HepG2 (cell line): ENCODE measurements around the gene FBXW2. TPM values are rescaled to one million over a fixed set of nuclear protein-coding genes. Genes with fewer than 3 reads are reported as not detected.

Experiments used
- DMTF1 ChIP-seq: sonication (generic); formaldehyde crosslinking; IDR thresholded peaks from 2 replicates; pipeline ENCODE4 v1.4.0; 2020; ENCODE audit warnings: mild to moderate bottlenecking, missing genetic modification reagents
- ELF4 ChIP-seq: sonication (generic); formaldehyde crosslinking; IDR thresholded peaks from 2 replicates; pipeline ENCODE4 v1.5.0; 2020; ENCODE audit warnings: missing genetic modification reagents, mild to moderate bottlenecking, moderate library complexity, borderline replicate concordance
- HDAC1 ChIP-seq: sonication (generic); formaldehyde crosslinking; IDR thresholded peaks from 2 replicates; pipeline ENCODE4 v1.5.1; 2020; ENCODE audit warnings: mild to moderate bottlenecking, missing genetic modification reagents
- IRF1 ChIP-seq: sonication (generic); formaldehyde crosslinking; IDR thresholded peaks from 2 replicates; pipeline ENCODE4 v1.4.0; 2020; ENCODE audit warnings: low read depth, mild to moderate bottlenecking, missing genetic modification reagents
- KAT7 ChIP-seq: IDR thresholded peaks from 2 replicates; pipeline ENCODE4 v1.6.1; 2018; ENCODE audit warnings: borderline replicate concordance, missing compliant biosample characterization
- KDM5B ChIP-seq: sonication (generic); formaldehyde crosslinking; IDR thresholded peaks from 2 replicates; pipeline ENCODE4 v1.4.0; 2020; ENCODE audit warnings: missing genetic modification reagents, mild to moderate bottlenecking, borderline replicate concordance
- SP1 ChIP-seq, 2 experiments: fragments of 450-650 bp in 1 of 2; sonication (generic) in 1 of 2; formaldehyde crosslinking in 1 of 2; IDR thresholded peaks; 2 replicates each; pipeline versions ENCODE4 v1.4.0 to v1.6.1; 2016 to 2020; ENCODE audit warnings: missing genetic modification reagents in 1 of 2
- ZNF225 ChIP-seq: sonication (generic); formaldehyde crosslinking; IDR thresholded peaks from 2 replicates; pipeline ENCODE4 v1.4.0; 2020; ENCODE audit warnings: mild to moderate bottlenecking, missing genetic modification reagents
- ZNF441 ChIP-seq: sonication (generic); formaldehyde crosslinking; IDR thresholded peaks from 2 replicates; pipeline ENCODE4 v1.7.0; 2021; ENCODE audit warnings: missing genetic modification reagents, borderline replicate concordance
- polyA plus RNA-seq, 8 experiments: library from polyadenylated mRNA; depleted of rRNA in 3 of 8; stranded (reverse) in 7 of 8; unstranded in 1 of 8; fragments of >200 nt; fragmentation: Illumina TruSeq in 4 of 8; extraction: Trizol in 4 of 8; gene quantifications; 2 replicates each; pipeline versions ENCODE4 v1.2.1 to v1.2.3, GENCODE V29; 2011 to 2016; ENCODE audit warnings: low read depth in 4 of 8, missing spikeins in 1 of 8, mixed read lengths in 1 of 8; ENCODE audit not compliant: insufficient read depth in 1 of 8
- total RNA-seq, 5 experiments: library from RNA; depleted of rRNA; stranded (reverse); fragments of >200 nt; fragmentation: Illumina TruSeq; extraction: Trizol; gene quantifications; 2 replicates each; pipeline ENCODE4 v1.2.3, GENCODE V29; 2016; ENCODE audit warnings: low read depth in 1 of 5
- TF ChIP-seq, protein P1 (sequence below): sonication (generic); formaldehyde crosslinking; IDR thresholded peaks from 2 replicates; pipeline ENCODE4 v1.4.0; 2020; ENCODE audit warnings: missing genetic modification reagents
- TF ChIP-seq, protein P2 (sequence below): fragments of 450-650 bp; IDR thresholded peaks from 2 replicates; pipeline ENCODE4 v1.6.1; 2017; ENCODE audit warnings: mild to moderate bottlenecking
- TF ChIP-seq, protein P3 (sequence below): sonication (generic); formaldehyde crosslinking; IDR thresholded peaks from 2 replicates; pipeline ENCODE4 v1.8.0; 2022; ENCODE audit warnings: mild to moderate bottlenecking, missing genetic modification reagents, moderate library complexity
- TF ChIP-seq, protein P4 (sequence below): IDR thresholded peaks from 2 replicates; pipeline ENCODE4 v1.6.1; 2018; ENCODE audit warnings: missing genetic modification reagents, mild to moderate bottlenecking, missing compliant biosample characterization

Gene FBXW2
- total and polyA plus RNA-seq, 2 of the 13 experiments (the other 11 are each of a cell fraction or from before 2014, with no cell fraction given) = 35.4 to 43.1 TPM

DNA sequence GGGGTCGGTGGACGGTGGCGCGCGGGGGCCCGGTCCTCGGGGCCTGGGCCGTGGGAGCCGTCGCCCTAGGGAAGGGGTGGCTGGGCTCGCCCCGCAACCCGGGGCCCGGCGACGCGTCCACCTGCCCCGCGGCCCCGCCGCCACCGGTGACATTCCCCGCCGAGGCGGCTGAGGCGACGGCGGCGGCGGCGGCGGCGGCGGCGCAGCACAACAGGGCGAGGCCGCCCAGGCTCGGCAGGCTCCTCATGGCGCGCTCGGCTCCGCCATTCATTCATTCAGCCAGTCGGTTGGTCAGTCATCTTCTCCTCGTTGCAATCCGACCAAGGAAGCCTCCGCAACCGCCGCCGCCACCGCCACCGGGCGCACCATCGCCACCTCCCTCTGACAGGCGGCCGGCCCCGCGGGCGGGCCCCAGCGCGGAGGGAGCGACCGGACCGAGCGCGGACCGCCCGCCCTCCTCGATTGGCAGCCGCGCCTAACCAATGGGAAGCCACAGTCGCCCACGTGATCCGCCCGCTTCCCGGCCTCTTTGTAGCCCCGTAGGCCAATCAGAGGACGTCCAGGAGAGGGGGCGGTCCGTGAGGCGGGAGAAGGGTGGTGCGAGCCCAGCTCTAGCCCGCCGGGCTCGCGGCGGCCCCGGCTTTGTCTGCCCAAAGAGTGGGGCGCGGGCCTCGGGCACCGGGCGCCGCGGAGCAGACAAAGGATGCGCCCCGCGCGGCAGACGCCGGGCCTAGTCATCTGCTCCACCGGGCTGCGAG is 78.9 kb downstream of the FBXW2 start, which contains the start of gene MEGF9 (continued):
- TF ChIP-seq, protein P1, sequence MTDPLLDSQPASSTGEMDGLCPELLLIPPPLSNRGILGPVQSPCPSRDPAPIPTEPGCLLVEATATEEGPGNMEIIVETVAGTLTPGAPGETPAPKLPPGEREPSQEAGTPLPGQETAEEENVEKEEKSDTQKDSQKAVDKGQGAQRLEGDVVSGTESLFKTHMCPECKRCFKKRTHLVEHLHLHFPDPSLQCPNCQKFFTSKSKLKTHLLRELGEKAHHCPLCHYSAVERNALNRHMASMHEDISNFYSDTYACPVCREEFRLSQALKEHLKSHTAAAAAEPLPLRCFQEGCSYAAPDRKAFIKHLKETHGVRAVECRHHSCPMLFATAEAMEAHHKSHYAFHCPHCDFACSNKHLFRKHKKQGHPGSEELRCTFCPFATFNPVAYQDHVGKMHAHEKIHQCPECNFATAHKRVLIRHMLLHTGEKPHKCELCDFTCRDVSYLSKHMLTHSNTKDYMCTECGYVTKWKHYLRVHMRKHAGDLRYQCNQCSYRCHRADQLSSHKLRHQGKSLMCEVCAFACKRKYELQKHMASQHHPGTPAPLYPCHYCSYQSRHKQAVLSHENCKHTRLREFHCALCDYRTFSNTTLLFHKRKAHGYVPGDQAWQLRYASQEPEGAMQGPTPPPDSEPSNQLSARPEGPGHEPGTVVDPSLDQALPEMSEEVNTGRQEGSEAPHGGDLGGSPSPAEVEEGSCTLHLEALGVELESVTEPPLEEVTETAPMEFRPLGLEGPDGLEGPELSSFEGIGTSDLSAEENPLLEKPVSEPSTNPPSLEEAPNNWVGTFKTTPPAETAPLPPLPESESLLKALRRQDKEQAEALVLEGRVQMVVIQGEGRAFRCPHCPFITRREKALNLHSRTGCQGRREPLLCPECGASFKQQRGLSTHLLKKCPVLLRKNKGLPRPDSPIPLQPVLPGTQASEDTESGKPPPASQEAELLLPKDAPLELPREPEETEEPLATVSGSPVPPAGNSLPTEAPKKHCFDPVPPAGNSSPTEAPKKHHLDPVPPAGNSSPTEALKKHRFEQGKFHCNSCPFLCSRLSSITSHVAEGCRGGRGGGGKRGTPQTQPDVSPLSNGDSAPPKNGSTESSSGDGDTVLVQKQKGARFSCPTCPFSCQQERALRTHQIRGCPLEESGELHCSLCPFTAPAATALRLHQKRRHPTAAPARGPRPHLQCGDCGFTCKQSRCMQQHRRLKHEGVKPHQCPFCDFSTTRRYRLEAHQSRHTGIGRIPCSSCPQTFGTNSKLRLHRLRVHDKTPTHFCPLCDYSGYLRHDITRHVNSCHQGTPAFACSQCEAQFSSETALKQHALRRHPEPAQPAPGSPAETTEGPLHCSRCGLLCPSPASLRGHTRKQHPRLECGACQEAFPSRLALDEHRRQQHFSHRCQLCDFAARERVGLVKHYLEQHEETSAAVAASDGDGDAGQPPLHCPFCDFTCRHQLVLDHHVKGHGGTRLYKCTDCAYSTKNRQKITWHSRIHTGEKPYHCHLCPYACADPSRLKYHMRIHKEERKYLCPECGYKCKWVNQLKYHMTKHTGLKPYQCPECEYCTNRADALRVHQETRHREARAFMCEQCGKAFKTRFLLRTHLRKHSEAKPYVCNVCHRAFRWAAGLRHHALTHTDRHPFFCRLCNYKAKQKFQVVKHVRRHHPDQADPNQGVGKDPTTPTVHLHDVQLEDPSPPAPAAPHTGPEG = no peak
- TF ChIP-seq IRF1 = no peak
- TF ChIP-seq ZNF441 (CRISPR knock-in tag) = no peak
- no peak for TF ChIP-seq HDAC1 (CRISPR knock-in tag)
- TF ChIP-seq DMTF1 (CRISPR knock-in tag) = no peak
- TF ChIP-seq SP1 (IDR thresholded peaks at IDR 0.05) = no peak
- TF ChIP-seq SP1 (CRISPR knock-in tag; IDR thresholded peaks at IDR 0.05) = peak; percentile 90
- TF ChIP-seq KDM5B (CRISPR knock-in tag) = no peak; the same call in 1 of the 2 replicates
- TF ChIP-seq, protein P2, sequence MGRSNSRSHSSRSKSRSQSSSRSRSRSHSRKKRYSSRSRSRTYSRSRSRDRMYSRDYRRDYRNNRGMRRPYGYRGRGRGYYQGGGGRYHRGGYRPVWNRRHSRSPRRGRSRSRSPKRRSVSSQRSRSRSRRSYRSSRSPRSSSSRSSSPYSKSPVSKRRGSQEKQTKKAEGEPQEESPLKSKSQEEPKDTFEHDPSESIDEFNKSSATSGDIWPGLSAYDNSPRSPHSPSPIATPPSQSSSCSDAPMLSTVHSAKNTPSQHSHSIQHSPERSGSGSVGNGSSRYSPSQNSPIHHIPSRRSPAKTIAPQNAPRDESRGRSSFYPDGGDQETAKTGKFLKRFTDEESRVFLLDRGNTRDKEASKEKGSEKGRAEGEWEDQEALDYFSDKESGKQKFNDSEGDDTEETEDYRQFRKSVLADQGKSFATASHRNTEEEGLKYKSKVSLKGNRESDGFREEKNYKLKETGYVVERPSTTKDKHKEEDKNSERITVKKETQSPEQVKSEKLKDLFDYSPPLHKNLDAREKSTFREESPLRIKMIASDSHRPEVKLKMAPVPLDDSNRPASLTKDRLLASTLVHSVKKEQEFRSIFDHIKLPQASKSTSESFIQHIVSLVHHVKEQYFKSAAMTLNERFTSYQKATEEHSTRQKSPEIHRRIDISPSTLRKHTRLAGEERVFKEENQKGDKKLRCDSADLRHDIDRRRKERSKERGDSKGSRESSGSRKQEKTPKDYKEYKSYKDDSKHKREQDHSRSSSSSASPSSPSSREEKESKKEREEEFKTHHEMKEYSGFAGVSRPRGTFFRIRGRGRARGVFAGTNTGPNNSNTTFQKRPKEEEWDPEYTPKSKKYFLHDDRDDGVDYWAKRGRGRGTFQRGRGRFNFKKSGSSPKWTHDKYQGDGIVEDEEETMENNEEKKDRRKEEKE = no peak
- 0 out of 2 replicates have a peak, but pooled peaks have one; percentile 48 for TF ChIP-seq KAT7 (CRISPR knock-in tag)
- TF ChIP-seq, protein P3, sequence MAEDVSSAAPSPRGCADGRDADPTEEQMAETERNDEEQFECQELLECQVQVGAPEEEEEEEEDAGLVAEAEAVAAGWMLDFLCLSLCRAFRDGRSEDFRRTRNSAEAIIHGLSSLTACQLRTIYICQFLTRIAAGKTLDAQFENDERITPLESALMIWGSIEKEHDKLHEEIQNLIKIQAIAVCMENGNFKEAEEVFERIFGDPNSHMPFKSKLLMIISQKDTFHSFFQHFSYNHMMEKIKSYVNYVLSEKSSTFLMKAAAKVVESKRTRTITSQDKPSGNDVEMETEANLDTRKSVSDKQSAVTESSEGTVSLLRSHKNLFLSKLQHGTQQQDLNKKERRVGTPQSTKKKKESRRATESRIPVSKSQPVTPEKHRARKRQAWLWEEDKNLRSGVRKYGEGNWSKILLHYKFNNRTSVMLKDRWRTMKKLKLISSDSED (CRISPR knock-in tag) = no peak
- TF ChIP-seq ZNF225 (CRISPR knock-in tag) = no peak
- TF ChIP-seq, protein P4, sequence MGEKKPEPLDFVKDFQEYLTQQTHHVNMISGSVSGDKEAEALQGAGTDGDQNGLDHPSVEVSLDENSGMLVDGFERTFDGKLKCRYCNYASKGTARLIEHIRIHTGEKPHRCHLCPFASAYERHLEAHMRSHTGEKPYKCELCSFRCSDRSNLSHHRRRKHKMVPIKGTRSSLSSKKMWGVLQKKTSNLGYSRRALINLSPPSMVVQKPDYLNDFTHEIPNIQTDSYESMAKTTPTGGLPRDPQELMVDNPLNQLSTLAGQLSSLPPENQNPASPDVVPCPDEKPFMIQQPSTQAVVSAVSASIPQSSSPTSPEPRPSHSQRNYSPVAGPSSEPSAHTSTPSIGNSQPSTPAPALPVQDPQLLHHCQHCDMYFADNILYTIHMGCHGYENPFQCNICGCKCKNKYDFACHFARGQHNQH (CRISPR knock-in tag) = no peak
- no peak for TF ChIP-seq ELF4 (CRISPR knock-in tag)
